ENCODE data around the gene TANGO2.
"Not testable (repeated sequence)": the region's sequence is repeated elsewhere in the genome, so short reads cannot be mapped to it uniquely, and the experiment has no call there.

The TANGO2 gene

DNA sequence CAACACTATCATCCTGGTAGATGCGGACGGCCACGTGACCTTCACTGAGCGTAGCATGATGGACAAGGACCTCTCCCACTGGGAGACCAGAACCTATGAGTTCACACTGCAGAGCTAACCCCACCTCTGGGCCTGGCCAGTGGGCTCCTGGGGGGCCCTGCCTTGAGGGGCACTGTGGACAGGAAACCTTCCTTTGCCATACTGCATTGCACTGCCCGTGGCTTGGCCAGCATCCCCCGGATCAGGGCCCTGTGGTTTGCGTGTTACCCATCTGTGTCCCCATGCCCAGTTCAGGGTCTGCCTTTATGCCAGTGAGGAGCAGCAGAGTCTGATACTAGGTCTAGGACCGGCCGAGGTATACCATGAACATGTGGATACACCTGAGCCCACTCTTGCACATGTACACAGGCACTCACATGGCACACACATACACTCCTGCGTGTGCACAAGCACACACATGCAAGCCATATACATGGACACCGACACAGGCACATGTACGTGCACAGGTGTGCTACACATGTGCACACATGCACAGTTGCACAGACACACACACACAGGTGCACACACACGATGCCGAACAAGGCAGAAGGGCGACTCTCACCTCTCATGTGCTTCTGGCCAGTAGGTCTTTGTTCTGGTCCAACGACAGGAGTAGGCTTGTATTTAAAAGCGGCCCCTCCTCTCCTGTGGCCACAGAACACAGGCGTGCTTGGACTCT lies 43.8 kb downstream of the TANGO2 start:
- DNase-seq (ENCODE audit: low read depth), result no peak

DNA sequence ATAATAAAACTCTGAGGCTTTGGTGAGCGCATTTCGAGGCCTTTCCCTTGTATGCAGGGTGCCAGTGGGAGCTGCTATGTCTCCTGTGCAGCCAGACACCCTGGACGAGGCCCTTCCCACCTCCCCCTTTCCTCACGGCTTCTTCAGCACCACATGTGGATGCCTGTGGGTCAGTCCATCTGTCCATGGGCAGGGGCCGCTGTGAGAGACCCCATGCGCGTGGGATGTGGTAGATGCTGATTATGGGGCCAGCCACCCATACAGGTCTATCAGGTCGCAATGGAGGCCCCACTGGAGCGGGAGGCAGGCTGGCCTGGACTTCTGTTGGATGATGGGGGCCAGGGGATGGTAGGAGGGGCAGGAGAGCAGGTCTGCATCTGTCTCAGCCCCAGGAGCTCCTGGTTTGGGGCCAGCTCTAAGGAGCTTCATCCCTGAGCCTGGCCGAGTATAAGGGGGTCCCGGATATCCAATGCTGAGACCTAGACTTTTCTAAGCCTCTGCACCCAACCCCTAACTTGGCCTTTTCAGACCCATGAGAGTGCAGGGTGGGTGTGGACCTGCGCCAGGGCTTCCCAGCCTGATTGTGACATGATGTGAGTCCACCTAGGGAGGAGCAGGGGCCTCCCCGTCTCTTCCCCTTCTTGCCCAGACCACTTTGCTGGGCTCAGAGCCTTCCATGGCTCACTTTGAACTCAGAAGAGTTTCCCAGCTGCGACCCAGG lies 45.1 kb downstream of the TANGO2 start:
- DNase-seq (ENCODE audit: low read depth), result no peak

- DNase-seq (ENCODE audit: low read depth), result no peak
Measured at GRCh38 chr22:20066617-20067383, 45.9 kb downstream of the TANGO2 start.

- not testable (repeated sequence) for DNase-seq (ENCODE audit: low read depth)
Measured at GRCh38 chr22:20067384-20067682, 46.4 kb downstream of the TANGO2 start.

DNA sequence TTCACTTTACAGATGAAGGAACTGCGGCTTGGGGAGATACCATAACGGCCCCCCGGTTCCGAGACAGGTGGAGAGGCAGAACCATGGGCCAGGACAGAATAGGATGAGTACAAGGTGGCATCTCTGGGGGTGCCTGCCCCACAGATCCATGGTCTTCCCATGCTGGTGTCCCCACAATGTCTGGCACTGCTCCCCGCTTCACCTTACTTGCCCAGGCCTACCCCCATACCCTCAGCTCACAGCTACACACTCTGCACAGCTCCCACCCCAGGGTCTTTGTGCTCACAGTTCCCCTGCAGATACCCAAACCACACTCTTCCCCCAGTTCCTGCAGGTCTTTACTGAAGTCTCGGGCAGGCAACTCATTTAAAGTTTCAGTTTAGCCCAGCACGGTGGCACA lies 47.7 kb downstream of the TANGO2 start:
- no peak for DNase-seq (ENCODE audit: low read depth)

GRCh38 chr22:20069331-20070042 lies 48.6 kb downstream of the TANGO2 start:
- DNase-seq (ENCODE audit: low read depth), result no peak

GRCh38 chr22:20071524-20071972 lies 50.6 kb downstream of the TANGO2 start:
- DNase-seq (ENCODE audit: low read depth), result no peak

DNA sequence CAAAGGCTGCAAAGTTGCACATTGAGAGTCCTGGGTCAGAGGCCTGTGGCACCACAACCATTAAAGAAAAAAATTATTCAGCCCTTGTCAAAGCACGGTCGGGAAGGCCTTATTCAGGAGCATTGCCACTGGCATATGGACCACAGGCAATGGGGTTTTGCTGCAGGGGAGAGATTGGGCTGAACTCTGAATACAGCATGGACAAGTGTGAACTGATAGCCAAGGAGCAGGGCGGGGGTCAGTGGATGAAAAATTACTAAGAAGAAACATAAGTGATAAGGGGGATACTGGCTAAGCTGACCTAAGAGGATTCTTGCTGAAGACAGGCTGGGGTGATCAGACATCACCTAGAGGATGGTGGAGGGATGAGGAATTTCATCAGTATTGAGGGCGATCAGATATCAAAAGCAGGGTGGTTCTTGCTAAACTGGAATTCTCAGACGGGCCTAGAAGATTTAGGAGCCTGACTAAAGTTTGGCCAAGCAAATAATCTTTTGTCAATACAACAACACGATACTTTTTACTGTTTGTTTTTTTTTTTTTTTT lies 55.8 kb downstream of the TANGO2 start:
- DNase-seq (ENCODE audit: low read depth), result no peak

- DNase-seq (ENCODE audit: low read depth), result peak; percentile 92
Measured at GRCh38 chr22:20079745-20080444, 59.0 kb downstream of the TANGO2 start, which contains the start of gene DGCR8. Gene DGCR8, plus strand, starts transcription at chr22:20080241. Its CDS starts 5,723 bp downstream, at chr22:20085964.

GRCh38 chr22:20080445-20080775 lies 59.5 kb downstream of the TANGO2 start:
- DNase-seq (ENCODE audit: low read depth), result peak; percentile 77

DNA sequence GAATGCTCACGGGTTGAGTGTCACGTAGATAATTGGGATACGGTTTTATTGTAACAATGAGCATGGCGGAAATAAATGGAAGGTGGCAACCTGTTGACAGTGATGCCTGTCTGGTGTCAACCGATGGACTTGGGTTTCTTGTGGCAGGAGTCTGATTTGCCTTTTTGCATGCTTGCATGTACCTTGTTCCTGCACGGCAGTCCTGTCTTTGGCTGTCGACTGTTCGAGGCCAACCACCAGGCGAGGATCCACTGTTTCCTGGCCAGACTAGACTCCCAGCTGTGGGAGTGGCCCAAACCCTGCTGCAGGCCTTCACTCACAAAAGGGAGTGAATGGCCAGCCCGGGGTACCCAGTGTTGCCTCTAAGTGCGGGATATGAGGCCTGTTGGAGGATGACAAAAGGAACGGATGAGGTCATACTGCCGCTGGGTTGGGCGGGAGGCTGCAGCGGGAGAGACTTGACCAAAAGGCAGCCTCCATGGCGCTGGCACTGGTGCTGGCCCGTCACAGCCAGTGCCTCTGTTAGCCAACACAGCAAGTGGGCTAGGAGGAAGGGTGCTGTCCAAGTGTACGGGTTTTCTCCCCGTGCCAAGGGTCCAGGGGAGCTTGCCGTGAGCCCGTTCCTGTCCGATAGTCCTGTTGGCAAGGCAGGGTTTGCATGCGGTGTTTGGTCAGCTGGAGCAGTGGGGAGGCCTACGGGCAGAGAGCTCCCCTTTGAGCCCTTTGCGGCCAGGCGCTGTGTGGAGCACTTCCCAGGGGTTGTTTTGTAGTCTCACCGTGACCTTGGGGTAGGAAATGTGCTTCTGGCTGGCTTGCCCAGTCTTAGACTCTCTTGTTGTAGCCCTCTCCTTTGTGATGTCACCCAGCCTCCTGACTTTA lies 60.1 kb downstream of the TANGO2 start:
- DNase-seq (ENCODE audit: low read depth), result peak; percentile 84

DNA sequence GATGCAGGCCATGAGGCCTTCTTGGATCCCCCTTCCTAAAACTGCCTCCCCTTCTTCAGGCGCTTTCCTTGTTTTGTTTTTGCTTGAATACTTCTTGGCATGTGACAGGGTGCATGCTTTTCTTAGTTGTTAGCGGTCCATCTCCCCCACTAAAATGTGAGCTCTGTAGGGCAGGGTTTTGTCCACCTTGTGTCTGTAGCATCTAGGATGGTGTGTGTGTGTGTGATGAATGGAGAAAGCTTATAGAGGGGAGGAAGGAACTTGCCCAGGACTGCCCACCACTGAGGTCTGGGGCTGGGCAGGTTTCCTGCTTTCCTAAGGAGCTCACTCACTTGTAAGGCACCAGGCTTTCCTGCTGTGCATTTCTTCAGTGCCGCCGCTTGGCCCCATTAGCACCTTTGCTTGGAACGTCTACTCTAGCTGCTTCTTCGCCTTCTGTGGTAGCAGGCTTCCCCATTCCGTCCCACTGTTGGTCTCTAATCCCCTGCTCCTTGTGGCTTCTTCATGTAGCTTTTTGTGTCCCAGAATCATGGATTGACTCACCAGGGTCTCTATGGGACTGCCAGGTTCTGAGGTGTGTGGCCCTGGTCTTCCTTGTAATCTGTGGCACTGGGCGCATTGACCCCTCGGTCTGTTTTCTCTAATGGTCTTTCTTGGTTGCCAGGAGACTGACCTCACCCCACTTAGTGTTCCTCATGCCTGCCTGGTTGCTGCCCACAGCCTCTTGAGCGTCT lies 62.4 kb downstream of the TANGO2 start:
- DNase-seq (ENCODE audit: low read depth), result no peak

- DNase-seq (ENCODE audit: low read depth), result no peak
Measured at GRCh38 chr22:20083891-20084546, 63.1 kb downstream of the TANGO2 start.

DNA sequence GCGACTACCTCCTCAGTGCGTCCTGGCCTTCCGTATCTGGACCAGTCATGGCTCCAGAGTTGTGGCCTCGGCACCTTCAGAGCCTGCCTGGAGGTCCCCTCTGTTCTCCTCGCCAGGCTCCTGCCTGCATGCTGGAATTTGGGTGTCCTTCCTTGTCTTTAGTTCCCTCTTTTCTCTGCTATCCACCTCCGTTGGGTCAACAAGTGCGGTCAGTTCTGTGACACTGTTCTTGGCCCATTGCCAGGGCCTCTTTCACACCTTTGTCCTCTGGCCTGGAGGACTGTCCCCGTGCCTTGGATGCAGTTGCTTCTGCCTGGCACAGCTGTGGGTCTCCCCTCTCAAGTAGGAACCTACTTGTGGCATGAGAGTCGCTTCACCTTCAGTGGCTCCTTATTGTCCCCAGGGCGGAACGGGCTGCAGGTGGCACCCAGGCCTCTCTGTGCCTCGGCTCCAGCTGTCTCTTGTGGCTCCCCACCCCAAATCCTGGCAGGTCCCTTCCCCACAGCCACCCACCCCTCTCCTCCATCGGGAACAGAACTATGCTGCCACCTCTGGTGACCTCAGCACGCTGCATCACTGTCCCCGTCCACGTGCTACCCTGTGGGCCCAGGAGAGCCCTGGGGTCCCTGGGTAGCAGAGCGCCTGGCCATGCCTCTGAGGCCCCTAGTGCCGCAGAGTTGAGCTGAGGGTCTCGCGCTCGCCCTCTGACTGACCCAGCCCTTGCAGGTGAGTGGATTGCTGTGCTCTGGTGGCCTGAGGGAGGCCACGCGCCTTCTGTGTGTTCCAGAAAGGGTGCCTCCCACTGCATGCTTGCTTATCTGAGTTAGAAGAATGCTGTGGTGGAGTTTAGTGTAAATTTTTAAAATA lies 63.9 kb downstream of the TANGO2 start:
- peak; percentile 30 for DNase-seq (ENCODE audit: low read depth)

- no peak for DNase-seq (ENCODE audit: low read depth)
Measured at GRCh38 chr22:20085651-20086050, 64.7 kb downstream of the TANGO2 start.

- DNase-seq (ENCODE audit: low read depth), result no peak
Measured at GRCh38 chr22:20086101-20086599, 65.2 kb downstream of the TANGO2 start.

- no peak for DNase-seq (ENCODE audit: low read depth)
Measured at GRCh38 chr22:20086763-20087162, 65.9 kb downstream of the TANGO2 start.
